Loucy (cell line): ENCODE results near the gene CFAP43.

Experiments
- EZH2phosphoT487 ChIP-seq: fragments of 200-600 bp; IDR thresholded peaks from 2 replicates; pipeline ENCODE4 v1.6.1; 2018; ENCODE audit warnings: antibody characterized with exemption, mild to moderate bottlenecking, moderate library complexity, borderline replicate concordance
- TF ChIP-seq, protein P1 (sequence below): fragments of 200-600 bp; sonication (generic); conservative IDR thresholded peaks from 2 replicates; pipeline ENCODE4 v1.5.1; 2014; ENCODE audit warnings: mild to moderate bottlenecking, antibody characterized with exemption, low read length

GRCh38 chr10:104146882-104147281 is 85.3 kb downstream of the CFAP43 start:
- TF ChIP-seq, protein P1, sequence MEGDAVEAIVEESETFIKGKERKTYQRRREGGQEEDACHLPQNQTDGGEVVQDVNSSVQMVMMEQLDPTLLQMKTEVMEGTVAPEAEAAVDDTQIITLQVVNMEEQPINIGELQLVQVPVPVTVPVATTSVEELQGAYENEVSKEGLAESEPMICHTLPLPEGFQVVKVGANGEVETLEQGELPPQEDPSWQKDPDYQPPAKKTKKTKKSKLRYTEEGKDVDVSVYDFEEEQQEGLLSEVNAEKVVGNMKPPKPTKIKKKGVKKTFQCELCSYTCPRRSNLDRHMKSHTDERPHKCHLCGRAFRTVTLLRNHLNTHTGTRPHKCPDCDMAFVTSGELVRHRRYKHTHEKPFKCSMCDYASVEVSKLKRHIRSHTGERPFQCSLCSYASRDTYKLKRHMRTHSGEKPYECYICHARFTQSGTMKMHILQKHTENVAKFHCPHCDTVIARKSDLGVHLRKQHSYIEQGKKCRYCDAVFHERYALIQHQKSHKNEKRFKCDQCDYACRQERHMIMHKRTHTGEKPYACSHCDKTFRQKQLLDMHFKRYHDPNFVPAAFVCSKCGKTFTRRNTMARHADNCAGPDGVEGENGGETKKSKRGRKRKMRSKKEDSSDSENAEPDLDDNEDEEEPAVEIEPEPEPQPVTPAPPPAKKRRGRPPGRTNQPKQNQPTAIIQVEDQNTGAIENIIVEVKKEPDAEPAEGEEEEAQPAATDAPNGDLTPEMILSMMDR, result no peak
- TF ChIP-seq EZH2phosphoT487, result no peak
